Upper lobe of left lung (tissue), 4 donors: ENCODE data around the gene ARHGEF1.

ENCODE experiments used
- POLR2A ChIP-seq, 4 donors: fragments of 450-650 bp; IDR thresholded peaks; one replicate each; pipeline ENCODE4 v1.5.1; 2016 to 2017; ENCODE audit warnings: antibody characterized with exemption in 4 of 4, mild to moderate bottlenecking in 2 of 4
- POLR2AphosphoS5 ChIP-seq, 2 donors: sonication (generic); formaldehyde crosslinking; IDR thresholded peaks; one replicate each; pipeline ENCODE4 v1.5.1; 2017; ENCODE audit warnings: antibody characterized with exemption in 2 of 2

DNA sequence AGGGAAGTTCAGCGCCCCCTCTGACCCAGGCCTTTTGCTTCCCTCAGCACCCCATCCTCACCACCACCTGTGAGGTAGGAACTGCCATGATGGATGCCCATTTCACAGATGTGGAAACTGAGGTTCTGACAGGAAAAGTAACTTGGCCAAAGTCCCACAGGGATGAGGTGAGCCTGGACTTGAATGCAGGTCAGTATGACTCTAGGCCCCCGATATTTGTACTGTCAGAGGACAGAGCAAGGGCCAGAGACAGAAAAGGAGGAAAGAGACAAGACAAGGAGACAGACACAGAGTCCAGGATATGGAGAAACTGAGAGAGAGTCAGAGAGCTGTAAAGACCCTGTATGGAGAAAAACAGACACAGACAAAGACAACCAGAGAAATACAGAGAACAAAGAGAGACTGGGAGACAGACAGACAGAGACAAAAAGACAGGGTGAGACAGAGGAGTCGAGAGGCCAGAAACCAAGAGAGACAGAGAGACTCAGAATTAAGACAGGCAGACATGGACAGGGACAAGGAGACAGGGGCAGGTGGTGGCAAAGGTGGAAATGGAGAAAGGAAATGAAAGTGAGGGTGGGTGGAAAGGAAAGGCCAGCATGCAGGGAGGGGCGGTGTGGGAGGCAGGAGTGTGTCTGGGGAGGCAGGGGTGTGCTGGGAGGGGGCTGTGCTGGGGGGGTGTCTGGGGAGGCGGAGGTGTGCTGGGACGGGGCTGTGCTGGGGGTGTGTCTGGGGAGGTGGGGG lies 40.2 kb downstream of the ARHGEF1 start:
- TF ChIP-seq POLR2A (IDR thresholded peaks at IDR 0.05) (no peak), POLR2AphosphoS5 (IDR thresholded peaks at IDR 0.05) (no peak)
